ENCODE data around the gene CIBAR2. TPM values are rescaled to one million over a fixed set of nuclear protein-coding genes. Genes with fewer than 3 reads are reported as not detected.

Gene CIBAR2
- total and polyA plus RNA-seq, 3 experiments from 2014 or later = not detected

- H3K4me3 Mint-ChIP-seq = no peak overlapping the region
- H3K4me3 ChIP-seq (ENCODE audit: low read length) = no peak overlapping the region
- no peaks in the 10 kb centered on the region for H3K36me3 ChIP-seq (ENCODE audit: insufficient read depth, low read length)
- H3K27me3 ChIP-seq (ENCODE audit: insufficient read depth, low read length, poor library complexity, severe bottlenecking) = no peaks in the 10 kb centered on the region
- H3K4me1 Mint-ChIP-seq = peaks cover 0 to 4% (median 0%) of the 10 kb centered on the region in 3 donors
- H3K36me3 Mint-ChIP-seq = no peaks in the 10 kb centered on the region
- no peaks in the 10 kb centered on the region for H3K9me3 ChIP-seq (ENCODE audit: low read length)
- ChIA-PET POLR2A (no interaction called here), CTCF (interaction anchor here (2.0 kb wide), 1 partner anchor 13 kb away, joined by 4 read pairs; no protein-coding TSS in a partner anchor)
- no peak overlapping the region for H3K27ac Mint-ChIP-seq
- H3K27me3 Mint-ChIP-seq = peaks cover 3 to 6% of the 10 kb centered on the region in 2 donors
- no peaks in the 10 kb centered on the region for H3K4me1 ChIP-seq (ENCODE audit: insufficient read depth, low read length)
- no peaks in the 10 kb centered on the region for H3K9me3 Mint-ChIP-seq
- no peak for DNase-seq
- H3K27ac ChIP-seq (ENCODE audit: low read depth, low read length) = no peak overlapping the region
Observed at GRCh38 chr16:85128079-85128837, 16.0 kb upstream of the CIBAR2 start.

- Mint-ChIP-seq H3K27me3 (peaks cover 3 to 6% of the 10 kb centered on the region in 2 donors), H3K4me3 (no peak overlapping the region), H3K9me3 (no peaks in the 10 kb centered on the region), H3K36me3 (no peaks in the 10 kb centered on the region), H3K4me1 (peaks cover 0 to 4% (median 0%) of the 10 kb centered on the region in 3 donors), H3K27ac (peak overlapping the region in 1 of 8 donors; percentile 47)
- Histone ChIP-seq H3K9me3 (ENCODE audit: low read length) (no peaks in the 10 kb centered on the region), H3K4me1 (ENCODE audit: insufficient read depth, low read length) (no peaks in the 10 kb centered on the region), H3K4me3 (ENCODE audit: low read length) (no peak overlapping the region), H3K36me3 (ENCODE audit: insufficient read depth, low read length) (no peaks in the 10 kb centered on the region), H3K27ac (ENCODE audit: low read depth, low read length) (no peak overlapping the region), H3K27me3 (ENCODE audit: insufficient read depth, low read length, poor library complexity, severe bottlenecking) (no peaks in the 10 kb centered on the region)
- DNase-seq = no peak
- ChIA-PET POLR2A (no interaction called here), CTCF (interaction anchor here (1.8 kb wide), 1 partner anchor 28 kb away, joined by 4 read pairs; no protein-coding TSS in a partner anchor)
Observed at GRCh38 chr16:85127379-85127723, 15.1 kb upstream of the CIBAR2 start.

DNA sequence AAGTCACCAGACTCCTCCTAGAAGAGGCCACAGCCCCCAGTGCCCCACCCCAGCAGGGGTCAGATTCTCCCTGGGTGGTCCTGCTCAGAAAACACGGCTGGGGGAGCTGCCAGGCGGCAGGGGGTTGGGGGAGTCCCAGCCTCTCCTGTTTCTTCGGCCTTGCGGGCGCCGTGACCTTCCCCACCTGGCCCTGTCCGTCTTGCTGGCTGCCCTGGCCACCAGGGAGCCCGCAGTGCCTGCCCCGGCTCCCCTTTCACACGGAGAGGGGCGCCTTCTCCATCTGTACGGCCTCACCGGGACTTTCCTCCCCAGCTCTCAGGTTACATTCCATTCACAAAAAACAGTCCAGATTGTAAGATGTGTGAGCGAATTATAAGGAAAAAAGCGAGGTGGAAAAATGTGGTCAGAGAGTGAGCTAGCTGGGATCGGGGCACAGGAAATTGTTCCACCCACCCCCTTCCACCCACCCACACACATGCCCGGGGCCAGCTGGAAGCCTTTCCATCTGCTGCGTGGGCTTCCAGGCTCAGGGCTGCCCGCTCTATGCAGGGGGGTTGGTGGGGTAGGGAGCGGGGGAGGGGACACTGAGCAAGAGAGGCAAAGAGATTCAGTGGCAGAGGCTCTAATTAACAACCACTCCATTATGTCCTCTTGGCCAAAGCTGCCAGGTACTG lies 14.6 kb upstream of the CIBAR2 start:
- Mint-ChIP-seq H3K27me3 (peaks cover 3 to 6% of the 10 kb centered on the region in 2 donors), H3K36me3 (no peaks in the 10 kb centered on the region), H3K9me3 (no peaks in the 10 kb centered on the region), H3K4me1 (peaks cover 0 to 4% (median 0%) of the 10 kb centered on the region in 3 donors), H3K4me3 (no peak overlapping the region), H3K27ac (peak overlapping the region in 1 of 8 donors; percentile 47)
- Histone ChIP-seq H3K9me3 (ENCODE audit: low read length) (no peaks in the 10 kb centered on the region), H3K27me3 (ENCODE audit: insufficient read depth, low read length, poor library complexity, severe bottlenecking) (no peaks in the 10 kb centered on the region), H3K36me3 (ENCODE audit: insufficient read depth, low read length) (no peaks in the 10 kb centered on the region), H3K4me1 (ENCODE audit: insufficient read depth, low read length) (no peaks in the 10 kb centered on the region), H3K4me3 (ENCODE audit: low read length) (no peak overlapping the region), H3K27ac (ENCODE audit: low read depth, low read length) (no peak overlapping the region)
- POLR2A ChIA-PET = no interaction called here
- DNase-seq = no peak
- CTCF ChIA-PET = interaction anchor here (1.8 kb wide), 1 partner anchor 27 kb away, joined by 4 read pairs; no protein-coding TSS in a partner anchor

- no peak for DNase-seq
- H3K4me3 ChIP-seq (ENCODE audit: low read length) = no peak overlapping the region
- no peaks in the 10 kb centered on the region for H3K36me3 ChIP-seq (ENCODE audit: insufficient read depth, low read length)
- no peaks in the 10 kb centered on the region for H3K9me3 ChIP-seq (ENCODE audit: low read length)
- ChIA-PET CTCF (interaction anchor here (1.8 kb wide), 1 partner anchor 27 kb away, joined by 4 read pairs; no protein-coding TSS in a partner anchor), POLR2A (no interaction called here)
- no peaks in the 10 kb centered on the region for H3K4me1 ChIP-seq (ENCODE audit: insufficient read depth, low read length)
- Mint-ChIP-seq H3K27ac (no peak overlapping the region), H3K27me3 (peaks cover 3 to 6% of the 10 kb centered on the region in 2 donors), H3K4me1 (peaks cover 0 to 4% (median 0%) of the 10 kb centered on the region in 3 donors), H3K36me3 (no peaks in the 10 kb centered on the region), H3K4me3 (no peak overlapping the region), H3K9me3 (no peaks in the 10 kb centered on the region)
- no peaks in the 10 kb centered on the region for H3K27me3 ChIP-seq (ENCODE audit: insufficient read depth, low read length, poor library complexity, severe bottlenecking)
- H3K27ac ChIP-seq (ENCODE audit: low read depth, low read length) = no peak overlapping the region
Observed at GRCh38 chr16:85126394-85126704, 14.1 kb upstream of the CIBAR2 start.

- peaks cover 0 to 4% (median 0%) of the 10 kb centered on the region in 3 donors for H3K4me1 Mint-ChIP-seq
- peaks cover 3 to 6% of the 10 kb centered on the region in 2 donors for H3K27me3 Mint-ChIP-seq
- no peaks in the 10 kb centered on the region for H3K9me3 ChIP-seq (ENCODE audit: low read length)
- H3K4me3 Mint-ChIP-seq = no peak overlapping the region
- ChIA-PET POLR2A (no interaction called here), CTCF (interaction anchor here (1.4 to 1.8 kb wide), 2 partner anchors 11 to 26 kb away, joined by 3 to 4 read pairs; no protein-coding TSS in a partner anchor)
- H3K36me3 Mint-ChIP-seq = no peaks in the 10 kb centered on the region
- H3K4me3 ChIP-seq (ENCODE audit: low read length) = no peak overlapping the region
- H3K27ac ChIP-seq (ENCODE audit: low read depth, low read length) = no peak overlapping the region
- no peaks in the 10 kb centered on the region for H3K9me3 Mint-ChIP-seq
- no peak overlapping the region for H3K27ac Mint-ChIP-seq
- no peaks in the 10 kb centered on the region for H3K36me3 ChIP-seq (ENCODE audit: insufficient read depth, low read length)
- no peak for DNase-seq
- H3K4me1 ChIP-seq (ENCODE audit: insufficient read depth, low read length) = no peaks in the 10 kb centered on the region
- H3K27me3 ChIP-seq (ENCODE audit: insufficient read depth, low read length, poor library complexity, severe bottlenecking) = no peaks in the 10 kb centered on the region
Observed at GRCh38 chr16:85125570-85126393, 13.5 kb upstream of the CIBAR2 start.

DNA sequence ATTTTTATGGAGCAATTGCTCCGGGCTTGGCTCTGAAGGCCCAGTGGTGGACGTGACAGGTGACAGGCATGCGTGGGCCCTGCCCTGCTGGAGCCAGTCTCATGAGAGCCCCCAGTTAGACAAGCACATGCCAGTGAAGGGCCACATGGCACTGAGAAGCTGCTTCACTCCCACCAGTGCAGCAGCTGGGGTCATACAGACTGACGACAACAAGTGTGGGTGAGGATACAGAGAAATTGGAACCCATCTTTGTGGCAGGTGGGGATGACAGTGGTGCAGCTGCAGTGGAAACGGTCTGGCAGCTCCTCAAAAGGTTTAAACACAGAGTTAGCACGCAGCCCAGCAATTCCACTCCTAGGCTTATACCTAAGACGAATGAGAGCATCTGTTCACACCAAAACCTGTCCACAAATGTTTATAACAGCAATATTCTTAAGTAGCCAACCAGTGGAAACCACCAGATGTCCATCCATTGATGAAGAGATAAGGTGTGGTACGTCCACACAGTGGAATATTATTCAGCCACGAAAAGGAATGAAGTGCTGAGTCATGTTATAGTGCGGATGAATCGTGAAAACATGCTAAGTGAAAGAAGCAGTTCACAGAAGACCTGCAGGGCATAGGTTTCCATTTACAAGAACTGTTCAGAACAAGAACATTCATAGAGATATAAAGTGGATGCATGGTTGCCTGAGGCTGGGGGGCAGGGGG lies 12.5 kb upstream of the CIBAR2 start:
- Mint-ChIP-seq H3K9me3 (no peaks in the 10 kb centered on the region), H3K4me3 (no peak overlapping the region), H3K4me1 (peaks cover 0 to 4% (median 0%) of the 10 kb centered on the region in 3 donors), H3K27ac (no peak overlapping the region), H3K36me3 (no peaks in the 10 kb centered on the region), H3K27me3 (peaks cover 3 to 5% of the 10 kb centered on the region in 2 donors)
- H3K27me3 ChIP-seq (ENCODE audit: insufficient read depth, low read length, poor library complexity, severe bottlenecking) = no peaks in the 10 kb centered on the region
- H3K27ac ChIP-seq (ENCODE audit: low read depth, low read length) = no peak overlapping the region
- H3K4me1 ChIP-seq (ENCODE audit: insufficient read depth, low read length) = no peaks in the 10 kb centered on the region
- no peak for DNase-seq
- H3K36me3 ChIP-seq (ENCODE audit: insufficient read depth, low read length) = no peaks in the 10 kb centered on the region
- CTCF ChIA-PET = interaction anchor here (1.4 to 2.0 kb wide), 2 partner anchors 10 kb away, joined by 3 to 4 read pairs; no protein-coding TSS in a partner anchor
- POLR2A ChIA-PET = no interaction called here
- no peak overlapping the region for H3K4me3 ChIP-seq (ENCODE audit: low read length)
- no peaks in the 10 kb centered on the region for H3K9me3 ChIP-seq (ENCODE audit: low read length)

GRCh38 chr16:85123891-85124635 lies 11.8 kb upstream of the CIBAR2 start:
- H3K27me3 Mint-ChIP-seq = peaks cover 0 to 3% of the 10 kb centered on the region in 2 donors
- Histone ChIP-seq H3K9me3 (ENCODE audit: low read length) (no peaks in the 10 kb centered on the region), H3K27ac (ENCODE audit: low read depth, low read length) (no peak overlapping the region), H3K36me3 (ENCODE audit: insufficient read depth, low read length) (no peaks in the 10 kb centered on the region), H3K27me3 (ENCODE audit: insufficient read depth, low read length, poor library complexity, severe bottlenecking) (no peaks in the 10 kb centered on the region), H3K4me3 (ENCODE audit: low read length) (no peak overlapping the region), H3K4me1 (ENCODE audit: insufficient read depth, low read length) (no peaks in the 10 kb centered on the region)
- no peak overlapping the region for H3K27ac Mint-ChIP-seq
- H3K9me3 Mint-ChIP-seq = no peaks in the 10 kb centered on the region
- peaks cover 0 to 4% (median 0%) of the 10 kb centered on the region in 3 donors for H3K4me1 Mint-ChIP-seq
- ChIA-PET CTCF (interaction anchor here (2.0 kb wide), 1 partner anchor 9 kb away, joined by 4 read pairs; no protein-coding TSS in a partner anchor), POLR2A (no interaction called here)
- DNase-seq = no peak
- H3K4me3 Mint-ChIP-seq = no peak overlapping the region
- H3K36me3 Mint-ChIP-seq = no peaks in the 10 kb centered on the region

Data from CD8-positive, alpha-beta memory T cell (primary cell).